SH-SY5Y (cell line): Measurements from ENCODE around the gene B3GALT6.

Experiments
- GATA2 ChIP-seq: IDR thresholded peaks from 2 replicates; pipeline ENCODE4 v1.6.1; 2011; ENCODE audit warnings: mild to moderate bottlenecking, low read depth, low read length
- GATA3 ChIP-seq: IDR thresholded peaks from 2 replicates; pipeline ENCODE4 v1.6.1; 2011; ENCODE audit warnings: low read depth, mild to moderate bottlenecking, low read length, moderate library complexity

GRCh38 chr1:1229770-1230169 lies 2.3 kb upstream of the B3GALT6 start:
- TF ChIP-seq GATA2 (no peak), GATA3 (no peak)
